ENCODE data around the gene MASP2. TPM values are rescaled to one million over a fixed set of nuclear protein-coding genes. Genes with fewer than 3 reads are reported as not detected.

MASP2 gene
- total and polyA plus RNA-seq, 9 of the 15 experiments (the other 6 are each of a cell fraction or from before 2014, with no cell fraction given): 0.01 to 0.23 (median 0.06) TPM; not detected in 3

DNA sequence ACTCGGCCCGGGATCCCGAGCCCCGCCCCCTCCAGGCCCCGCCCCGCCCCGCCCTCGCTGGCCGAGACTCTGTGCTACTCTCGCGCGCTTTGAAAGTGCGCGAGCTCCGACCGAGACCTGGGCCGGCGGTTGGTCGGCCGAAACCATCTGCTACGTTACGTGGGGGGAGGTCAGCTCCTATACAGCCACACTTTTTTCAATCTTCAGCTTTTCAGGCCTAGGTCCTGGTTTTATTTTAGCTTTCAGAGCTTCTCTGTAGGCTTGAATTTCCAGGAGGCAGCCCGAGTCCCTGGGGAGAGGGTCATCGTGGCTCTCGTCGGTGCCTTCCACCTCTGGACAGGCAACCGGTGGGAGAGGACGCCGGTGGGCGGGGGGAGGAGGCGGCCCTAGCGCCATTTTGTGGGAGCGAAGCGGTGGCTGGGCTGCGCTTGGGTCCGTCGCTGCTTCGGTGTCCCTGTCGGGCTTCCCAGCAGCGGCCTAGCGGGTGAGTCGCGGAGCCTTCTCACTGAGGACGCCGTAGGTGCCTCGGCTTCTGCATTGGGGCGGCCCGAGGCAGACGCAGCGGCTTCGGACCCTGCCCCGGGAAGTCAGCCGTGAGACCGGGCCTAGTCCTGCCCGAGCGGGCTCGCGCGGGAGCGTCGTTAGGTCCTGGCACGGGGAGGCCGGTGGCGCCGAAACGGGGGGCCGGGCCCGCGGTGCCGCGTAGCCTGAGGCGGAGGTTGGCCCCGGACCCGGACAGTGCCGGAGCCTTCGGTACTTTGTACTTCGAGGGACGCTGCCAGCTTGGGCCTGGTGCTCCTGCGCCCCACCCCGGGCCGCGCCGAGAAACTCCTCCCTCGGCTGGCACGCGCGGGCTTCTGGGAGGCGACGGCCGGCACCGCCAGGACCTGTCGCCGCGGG is 34.5 kb downstream of the MASP2 start, which contains the start of gene TARDBP (continued):
- TF ChIP-seq ZNF263 (CRISPR knock-in tag; IDR thresholded peaks at IDR 0.05; ENCODE audit: borderline replicate concordance) (peak; percentile 85), MAFK (IDR thresholded peaks at IDR 0.05; ENCODE audit: low read length) (no peak; the same call in 1 of the 2 replicates), SMAD3 (CRISPR knock-in tag; conservative IDR thresholded peaks at IDR 0.05) (no peak), ZNF316 (IDR thresholded peaks at IDR 0.05) (peak; percentile 63), FUS (optimal IDR thresholded peaks at IDR 0.05; ENCODE audit: low read depth, low read length) (peak; percentile 62), MBD2 (IDR thresholded peaks at IDR 0.05; ENCODE audit: borderline replicate concordance, low read depth) (peak; percentile 99), MTA3 (IDR thresholded peaks at IDR 0.05; ENCODE audit: borderline replicate concordance) (peak; percentile 83), SP2 (IDR thresholded peaks at IDR 0.05; ENCODE audit: extremely low read depth, low read depth, low read length, poor library complexity, severe bottlenecking) (no peak), FOXP1 (CRISPR knock-in tag; IDR thresholded peaks at IDR 0.05) (peak; percentile 98), HEY1 (CRISPR knock-in tag; IDR thresholded peaks at IDR 0.05; ENCODE audit: borderline replicate concordance) (peak; percentile 78; the same call in 1 of the 2 replicates), JUNB (CRISPR knock-in tag; conservative IDR thresholded peaks at IDR 0.05) (no peak), MYNN (IDR thresholded peaks at IDR 0.05) (no peak; the same call in 1 of the 2 replicates), MYNN (CRISPR knock-in tag; IDR thresholded peaks at IDR 0.05) (no peak)
- TF ChIP-seq, protein P1, sequence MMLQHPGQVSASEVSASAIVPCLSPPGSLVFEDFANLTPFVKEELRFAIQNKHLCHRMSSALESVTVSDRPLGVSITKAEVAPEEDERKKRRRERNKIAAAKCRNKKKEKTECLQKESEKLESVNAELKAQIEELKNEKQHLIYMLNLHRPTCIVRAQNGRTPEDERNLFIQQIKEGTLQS (IDR thresholded peaks at IDR 0.05): peak; percentile 54; the same call in 1 of the 2 replicates
- TF ChIP-seq, protein P1 (CRISPR knock-in tag; conservative IDR thresholded peaks at IDR 0.05): peak; percentile 82
- TF ChIP-seq, protein P2, sequence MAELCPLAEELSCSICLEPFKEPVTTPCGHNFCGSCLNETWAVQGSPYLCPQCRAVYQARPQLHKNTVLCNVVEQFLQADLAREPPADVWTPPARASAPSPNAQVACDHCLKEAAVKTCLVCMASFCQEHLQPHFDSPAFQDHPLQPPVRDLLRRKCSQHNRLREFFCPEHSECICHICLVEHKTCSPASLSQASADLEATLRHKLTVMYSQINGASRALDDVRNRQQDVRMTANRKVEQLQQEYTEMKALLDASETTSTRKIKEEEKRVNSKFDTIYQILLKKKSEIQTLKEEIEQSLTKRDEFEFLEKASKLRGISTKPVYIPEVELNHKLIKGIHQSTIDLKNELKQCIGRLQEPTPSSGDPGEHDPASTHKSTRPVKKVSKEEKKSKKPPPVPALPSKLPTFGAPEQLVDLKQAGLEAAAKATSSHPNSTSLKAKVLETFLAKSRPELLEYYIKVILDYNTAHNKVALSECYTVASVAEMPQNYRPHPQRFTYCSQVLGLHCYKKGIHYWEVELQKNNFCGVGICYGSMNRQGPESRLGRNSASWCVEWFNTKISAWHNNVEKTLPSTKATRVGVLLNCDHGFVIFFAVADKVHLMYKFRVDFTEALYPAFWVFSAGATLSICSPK (IDR thresholded peaks at IDR 0.05; ENCODE audit: borderline replicate concordance): no peak
- TF ChIP-seq, protein P3, sequence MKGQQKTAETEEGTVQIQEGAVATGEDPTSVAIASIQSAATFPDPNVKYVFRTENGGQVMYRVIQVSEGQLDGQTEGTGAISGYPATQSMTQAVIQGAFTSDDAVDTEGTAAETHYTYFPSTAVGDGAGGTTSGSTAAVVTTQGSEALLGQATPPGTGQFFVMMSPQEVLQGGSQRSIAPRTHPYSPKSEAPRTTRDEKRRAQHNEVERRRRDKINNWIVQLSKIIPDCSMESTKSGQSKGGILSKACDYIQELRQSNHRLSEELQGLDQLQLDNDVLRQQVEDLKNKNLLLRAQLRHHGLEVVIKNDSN (CRISPR knock-in tag; IDR thresholded peaks at IDR 0.05): peak; percentile 50; the same call in 1 of the 2 replicates
- TF ChIP-seq, protein P4, sequence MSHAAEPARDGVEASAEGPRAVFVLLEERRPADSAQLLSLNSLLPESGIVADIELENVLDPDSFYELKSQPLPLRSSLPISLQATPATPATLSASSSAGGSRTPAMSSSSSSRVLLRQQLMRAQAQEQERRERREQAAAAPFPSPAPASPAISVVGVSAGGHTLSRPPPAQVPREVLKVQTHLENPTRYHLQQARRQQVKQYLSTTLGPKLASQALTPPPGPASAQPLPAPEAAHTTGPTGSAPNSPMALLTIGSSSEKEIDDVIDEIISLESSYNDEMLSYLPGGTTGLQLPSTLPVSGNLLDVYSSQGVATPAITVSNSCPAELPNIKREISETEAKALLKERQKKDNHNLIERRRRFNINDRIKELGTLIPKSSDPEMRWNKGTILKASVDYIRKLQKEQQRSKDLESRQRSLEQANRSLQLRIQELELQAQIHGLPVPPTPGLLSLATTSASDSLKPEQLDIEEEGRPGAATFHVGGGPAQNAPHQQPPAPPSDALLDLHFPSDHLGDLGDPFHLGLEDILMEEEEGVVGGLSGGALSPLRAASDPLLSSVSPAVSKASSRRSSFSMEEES (CRISPR knock-in tag; IDR thresholded peaks at IDR 0.05): no peak
- TF ChIP-seq, protein P5, sequence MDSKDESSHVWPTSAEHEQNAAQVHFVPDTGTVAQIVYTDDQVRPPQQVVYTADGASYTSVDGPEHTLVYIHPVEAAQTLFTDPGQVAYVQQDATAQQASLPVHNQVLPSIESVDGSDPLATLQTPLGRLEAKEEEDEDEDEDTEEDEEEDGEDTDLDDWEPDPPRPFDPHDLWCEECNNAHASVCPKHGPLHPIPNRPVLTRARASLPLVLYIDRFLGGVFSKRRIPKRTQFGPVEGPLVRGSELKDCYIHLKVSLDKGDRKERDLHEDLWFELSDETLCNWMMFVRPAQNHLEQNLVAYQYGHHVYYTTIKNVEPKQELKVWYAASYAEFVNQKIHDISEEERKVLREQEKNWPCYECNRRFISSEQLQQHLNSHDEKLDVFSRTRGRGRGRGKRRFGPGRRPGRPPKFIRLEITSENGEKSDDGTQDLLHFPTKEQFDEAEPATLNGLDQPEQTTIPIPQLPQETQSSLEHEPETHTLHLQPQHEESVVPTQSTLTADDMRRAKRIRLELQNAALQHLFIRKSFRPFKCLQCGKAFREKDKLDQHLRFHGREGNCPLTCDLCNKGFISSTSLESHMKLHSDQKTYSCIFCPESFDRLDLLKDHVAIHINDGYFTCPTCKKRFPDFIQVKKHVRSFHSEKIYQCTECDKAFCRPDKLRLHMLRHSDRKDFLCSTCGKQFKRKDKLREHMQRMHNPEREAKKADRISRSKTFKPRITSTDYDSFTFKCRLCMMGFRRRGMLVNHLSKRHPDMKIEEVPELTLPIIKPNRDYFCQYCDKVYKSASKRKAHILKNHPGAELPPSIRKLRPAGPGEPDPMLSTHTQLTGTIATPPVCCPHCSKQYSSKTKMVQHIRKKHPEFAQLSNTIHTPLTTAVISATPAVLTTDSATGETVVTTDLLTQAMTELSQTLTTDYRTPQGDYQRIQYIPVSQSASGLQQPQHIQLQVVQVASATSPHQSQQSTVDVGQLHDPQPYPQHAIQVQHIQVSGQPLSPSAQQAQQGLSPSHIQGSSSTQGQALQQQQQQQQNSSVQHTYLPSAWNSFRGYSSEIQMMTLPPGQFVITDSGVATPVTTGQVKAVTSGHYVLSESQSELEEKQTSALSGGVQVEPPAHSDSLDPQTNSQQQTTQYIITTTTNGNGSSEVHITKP (IDR thresholded peaks at IDR 0.05; ENCODE audit: partially characterized antibody): peak; percentile 100
